Chondrocyte (in vitro differentiated cells): ENCODE measurements around the gene ERGIC1. TPM values are rescaled to one million over a fixed set of nuclear protein-coding genes. Genes with fewer than 3 reads are reported as not detected.
A peak's percentile ranks its signal among the peaks of the same experiment; 100 is the strongest.
"Not testable (repeated sequence)": the region's sequence is repeated elsewhere in the genome, so short reads cannot be mapped to it uniquely, and the experiment has no call there.

Experiments
- DNase-seq: peaks from one replicate; pipeline ENCODE4 v3.0.0; 2021; ENCODE audit warnings: mixed read lengths, low spot score
- H3K27ac Mint-ChIP-seq: one replicate; pipeline ENCODE4 v1.8.0; 2021; ENCODE audit warnings: mild to moderate bottlenecking, moderate library complexity, mixed read lengths; ENCODE audit not compliant: unreplicated experiment
- H3K27me3 Mint-ChIP-seq: 2 replicates; pipeline ENCODE4 v1.8.0; 2021; ENCODE audit warnings: low read depth, mixed read lengths
- H3K36me3 Mint-ChIP-seq: 2 replicates; pipeline ENCODE4 v1.8.0; 2021; ENCODE audit warnings: low read depth, mixed read lengths
- H3K4me1 Mint-ChIP-seq: 2 replicates; pipeline ENCODE4 v1.8.0; 2021; ENCODE audit warnings: low read depth, mild to moderate bottlenecking, mixed read lengths
- H3K4me3 Mint-ChIP-seq: one replicate; pipeline ENCODE4 v1.8.0; 2021; ENCODE audit warnings: mild to moderate bottlenecking, moderate library complexity, mixed read lengths; ENCODE audit not compliant: unreplicated experiment
- H3K9me3 Mint-ChIP-seq: 2 replicates; pipeline ENCODE4 v1.8.0; 2021; ENCODE audit warnings: low read depth, mixed read lengths
- total RNA-seq: library from RNA; stranded (reverse); gene quantifications from 3 replicates; pipeline ENCODE4 v1.2.1, GENCODE V29; 2021
- TF ChIP-seq, protein P1 (sequence below): fragments of 200-600 bp; sonication (generic); IDR thresholded peaks from 2 replicates; pipeline ENCODE4 v1.5.0; 2021; ENCODE audit warnings: antibody characterized with exemption, mild to moderate bottlenecking, moderate library complexity

Gene ERGIC1
- total RNA-seq, 1 donor from 2014 or later, result 141 TPM

DNA sequence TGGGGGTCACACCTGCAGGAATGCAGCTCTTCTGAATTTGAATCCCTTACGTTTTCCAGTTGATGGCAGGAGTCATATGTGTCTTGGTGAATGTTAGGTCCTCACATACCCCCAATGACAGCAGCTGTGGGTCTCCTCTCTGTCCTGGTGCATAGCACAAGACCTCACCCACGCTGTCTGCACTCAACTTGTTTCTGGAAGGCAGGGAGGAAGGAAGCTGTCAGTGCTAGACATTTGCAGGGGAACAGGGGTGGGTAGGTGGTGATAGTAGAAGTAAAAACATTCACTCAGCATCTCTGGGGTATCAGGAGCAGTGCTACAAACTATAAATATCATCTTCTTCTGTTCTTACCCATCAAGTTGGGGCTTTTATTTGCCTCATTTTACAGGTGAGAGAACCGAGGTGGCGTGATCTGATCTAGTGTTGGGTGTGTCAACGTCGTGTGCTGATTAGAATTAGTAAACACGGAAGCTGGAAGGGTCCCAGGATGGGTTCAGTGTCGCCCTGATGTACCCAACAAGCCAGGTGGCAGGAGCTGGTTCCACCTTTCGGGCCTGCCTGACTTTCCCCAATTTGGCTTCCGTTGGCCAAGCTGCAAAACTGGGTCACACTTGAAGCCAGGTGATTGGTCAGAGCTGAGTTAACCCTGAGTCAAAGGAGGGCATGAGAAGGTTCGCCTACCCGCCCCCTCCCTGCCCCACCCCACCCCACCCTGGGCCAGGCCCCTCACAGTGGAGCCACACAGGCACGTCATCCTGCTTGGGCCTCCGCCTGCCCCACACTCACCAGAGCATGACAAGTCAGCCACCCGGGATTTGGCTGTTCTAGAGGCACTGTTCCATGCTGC lies 15.8 kb downstream of the ERGIC1 start:
- Mint-ChIP-seq H3K27ac (peak overlapping the region; percentile 13), H3K4me1 (peaks cover 42% of the 10 kb centered on the region), H3K36me3 (no peaks in the 10 kb centered on the region), H3K9me3 (no peaks in the 10 kb centered on the region), H3K4me3 (no peak overlapping the region), H3K27me3 (no peaks in the 10 kb centered on the region)
- TF ChIP-seq, protein P1, sequence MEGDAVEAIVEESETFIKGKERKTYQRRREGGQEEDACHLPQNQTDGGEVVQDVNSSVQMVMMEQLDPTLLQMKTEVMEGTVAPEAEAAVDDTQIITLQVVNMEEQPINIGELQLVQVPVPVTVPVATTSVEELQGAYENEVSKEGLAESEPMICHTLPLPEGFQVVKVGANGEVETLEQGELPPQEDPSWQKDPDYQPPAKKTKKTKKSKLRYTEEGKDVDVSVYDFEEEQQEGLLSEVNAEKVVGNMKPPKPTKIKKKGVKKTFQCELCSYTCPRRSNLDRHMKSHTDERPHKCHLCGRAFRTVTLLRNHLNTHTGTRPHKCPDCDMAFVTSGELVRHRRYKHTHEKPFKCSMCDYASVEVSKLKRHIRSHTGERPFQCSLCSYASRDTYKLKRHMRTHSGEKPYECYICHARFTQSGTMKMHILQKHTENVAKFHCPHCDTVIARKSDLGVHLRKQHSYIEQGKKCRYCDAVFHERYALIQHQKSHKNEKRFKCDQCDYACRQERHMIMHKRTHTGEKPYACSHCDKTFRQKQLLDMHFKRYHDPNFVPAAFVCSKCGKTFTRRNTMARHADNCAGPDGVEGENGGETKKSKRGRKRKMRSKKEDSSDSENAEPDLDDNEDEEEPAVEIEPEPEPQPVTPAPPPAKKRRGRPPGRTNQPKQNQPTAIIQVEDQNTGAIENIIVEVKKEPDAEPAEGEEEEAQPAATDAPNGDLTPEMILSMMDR, result no peak
- no peak for DNase-seq

- no peaks in the 10 kb centered on the region for H3K36me3 Mint-ChIP-seq
- H3K4me3 Mint-ChIP-seq, result no peak overlapping the region
- TF ChIP-seq, protein P1, result no peak
- H3K27ac Mint-ChIP-seq, result no peak overlapping the region
- H3K9me3 Mint-ChIP-seq, result no peaks in the 10 kb centered on the region
- DNase-seq, result no peak
- H3K4me1 Mint-ChIP-seq, result peaks cover 48% of the 10 kb centered on the region
- H3K27me3 Mint-ChIP-seq, result no peaks in the 10 kb centered on the region
Measured at GRCh38 chr5:172850454-172850797, 16.4 kb downstream of the ERGIC1 start.

DNA sequence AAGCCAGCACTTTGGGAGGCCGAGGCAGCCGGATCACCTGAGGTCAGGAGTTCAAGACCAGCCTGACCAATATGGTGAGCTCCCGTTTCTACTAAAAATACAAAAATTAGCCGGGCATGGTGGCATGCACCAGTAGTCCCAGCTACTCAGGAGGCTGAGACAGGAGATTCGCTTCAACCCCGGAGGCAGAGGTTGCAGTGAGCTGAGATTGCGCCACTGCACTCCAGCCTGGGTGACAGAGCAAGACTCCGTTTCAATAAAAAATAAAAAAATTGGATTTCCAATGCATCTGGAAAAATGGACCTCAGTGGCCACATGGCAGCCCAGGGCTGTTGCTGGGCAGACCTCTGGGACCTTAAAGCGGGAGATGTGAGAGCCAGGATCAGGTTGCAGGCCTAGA lies 17.2 kb downstream of the ERGIC1 start:
- H3K27ac Mint-ChIP-seq, H3K36me3 Mint-ChIP-seq, H3K4me3 Mint-ChIP-seq, H3K9me3 Mint-ChIP-seq, H3K27me3 Mint-ChIP-seq, DNase-seq: not testable (repeated sequence)
- H3K4me1 Mint-ChIP-seq, result peaks cover 52% of the 10 kb centered on the region

GRCh38 chr5:172852490-172853354 lies 18.7 kb downstream of the ERGIC1 start:
- Mint-ChIP-seq H3K27ac (peak overlapping the region; percentile 93), H3K4me3 (no peak overlapping the region), H3K4me1 (peaks cover 54% of the 10 kb centered on the region), H3K9me3 (no peaks in the 10 kb centered on the region), H3K27me3 (no peaks in the 10 kb centered on the region), H3K36me3 (peaks cover 8% of the 10 kb centered on the region)
- TF ChIP-seq, protein P1, result no peak
- no peak for DNase-seq

- H3K9me3 Mint-ChIP-seq, result no peaks in the 10 kb centered on the region
- no peaks in the 10 kb centered on the region for H3K27me3 Mint-ChIP-seq
- H3K4me1 Mint-ChIP-seq, result peaks cover 58% of the 10 kb centered on the region
- TF ChIP-seq, protein P1, result no peak
- H3K36me3 Mint-ChIP-seq, result peaks cover 8% of the 10 kb centered on the region
- H3K27ac Mint-ChIP-seq, result peak overlapping the region; percentile 93
- H3K4me3 Mint-ChIP-seq, result no peak overlapping the region
- no peak for DNase-seq
Measured at GRCh38 chr5:172853355-172853975, 19.4 kb downstream of the ERGIC1 start.
